WTC11 (cell line): ENCODE measurements around the gene ADAM17. TPM values are rescaled to one million over a fixed set of nuclear protein-coding genes. Genes with fewer than 3 reads are reported as not detected.

Experiments
- ATAC-seq: fragments of 200-7000 bp; cut with Tn5 transposase; 2 replicates; pipeline ENCODE4 v1.10.0; 2021; ENCODE audit warnings: mild to moderate bottlenecking, moderate library complexity
- CTCF ChIA-PET: fragments of 300-600 bp; sonication (Branson Sonifier 250); formaldehyde crosslinking; loops from one replicate; lab custom pipeline; 2021; ENCODE audit warnings: antibody characterized with exemption; lab: Charles Lee
- POLR2A ChIA-PET: fragments of 350-600 bp; sonication (Branson Sonifier 250); formaldehyde crosslinking; loops from one replicate; lab custom pipeline; 2021; ENCODE audit warnings: antibody characterized with exemption; lab: Charles Lee
- DNase-seq: peaks from one replicate; pipeline ENCODE4 v3.0.0; 2021; ENCODE audit warnings: low spot score
- H3K27ac Mint-ChIP-seq: 2 replicates; pipeline ENCODE4 v1.8.0; 2021; ENCODE audit warnings: mixed read lengths
- H3K27me3 Mint-ChIP-seq: 2 replicates; pipeline ENCODE4 v1.8.0; 2021; ENCODE audit warnings: low read depth, mild to moderate bottlenecking, moderate library complexity, mixed read lengths
- H3K36me3 Mint-ChIP-seq: 2 replicates; pipeline ENCODE4 v1.8.0; 2021; ENCODE audit warnings: mixed read lengths
- H3K4me1 Mint-ChIP-seq: 2 replicates; pipeline ENCODE4 v1.8.0; 2022; ENCODE audit warnings: mixed read lengths
- H3K4me3 Mint-ChIP-seq: 2 replicates; pipeline ENCODE4 v1.8.0; 2021; ENCODE audit warnings: mild to moderate bottlenecking, moderate library complexity, mixed read lengths
- H3K9me3 Mint-ChIP-seq: 2 replicates; pipeline ENCODE4 v1.8.0; 2021; ENCODE audit warnings: mixed read lengths
- ATF1 ChIP-seq: sonication (generic); formaldehyde crosslinking; IDR thresholded peaks from 2 replicates; pipeline ENCODE4 v1.8.1; 2023; ENCODE audit warnings: mild to moderate bottlenecking, moderate library complexity, missing genetic modification reagents
- CREM ChIP-seq: sonication (generic); formaldehyde crosslinking; IDR thresholded peaks from 2 replicates; pipeline ENCODE4 v1.8.1; 2022; ENCODE audit warnings: mild to moderate bottlenecking, missing genetic modification reagents, moderate library complexity
- ETV6 ChIP-seq: sonication (generic); formaldehyde crosslinking; IDR thresholded peaks from 2 replicates; pipeline ENCODE4 v1.8.1; 2022; ENCODE audit warnings: mild to moderate bottlenecking, missing genetic modification reagents
- FOXK1 ChIP-seq: sonication (generic); formaldehyde crosslinking; IDR thresholded peaks from 2 replicates; pipeline ENCODE4 v1.8.0; 2022; ENCODE audit warnings: mild to moderate bottlenecking, moderate library complexity, missing genetic modification reagents
- NFATC4 ChIP-seq: fragments of 250-450 bp; sonication (Bioruptor Pico); IDR thresholded peaks from 2 replicates; pipeline ENCODE4 v1.9.0; 2021; ENCODE audit warnings: mild to moderate bottlenecking
- NR1H2 ChIP-seq: sonication (generic); formaldehyde crosslinking; IDR thresholded peaks from 2 replicates; pipeline ENCODE4 v1.9.0; 2021; ENCODE audit warnings: mild to moderate bottlenecking, moderate library complexity, missing genetic modification reagents
- SOX15 ChIP-seq: fragments of 250-450 bp; sonication (Bioruptor Pico); IDR thresholded peaks from 2 replicates; pipeline ENCODE4 v1.9.0; 2021; ENCODE audit warnings: mild to moderate bottlenecking
- SP1 ChIP-seq: sonication (generic); formaldehyde crosslinking; conservative IDR thresholded peaks from 2 replicates; pipeline ENCODE4 v1.8.1; 2022; ENCODE audit warnings: missing genetic modification reagents
- TP53 ChIP-seq: sonication (generic); formaldehyde crosslinking; IDR thresholded peaks from 2 replicates; pipeline ENCODE4 v1.8.1; 2023; ENCODE audit warnings: mild to moderate bottlenecking, missing genetic modification reagents
- ZNF121 ChIP-seq: sonication (generic); formaldehyde crosslinking; IDR thresholded peaks from 2 replicates; pipeline ENCODE4 v1.8.0; 2023; ENCODE audit warnings: missing genetic modification reagents
- total RNA-seq: library from RNA; stranded (reverse); gene quantifications from 3 replicates; pipeline ENCODE4 v1.2.3, GENCODE V29; 2021
- TF ChIP-seq, protein P1 (sequence below): fragments of 200-600 bp; IDR thresholded peaks from 2 replicates; pipeline ENCODE4 v1.8.0; 2022; ENCODE audit warnings: antibody characterized with exemption
- TF ChIP-seq, protein P2 (sequence below): fragments of 250-450 bp; sonication (Bioruptor Pico); IDR thresholded peaks from 2 replicates; pipeline ENCODE4 v1.8.0; 2021; ENCODE audit warnings: mild to moderate bottlenecking
- TF ChIP-seq, protein P3 (sequence below): fragments of 250-450 bp; sonication (Bioruptor Pico); IDR thresholded peaks from 2 replicates; pipeline ENCODE4 v1.9.0; 2021; ENCODE audit warnings: mild to moderate bottlenecking
- TF ChIP-seq, protein P4 (sequence below): fragments of 250-450 bp; sonication (Bioruptor Pico); conservative IDR thresholded peaks from 2 replicates; pipeline ENCODE4 v1.9.0; 2021; ENCODE audit warnings: mild to moderate bottlenecking
- TF ChIP-seq, protein P5 (sequence below): sonication (generic); formaldehyde crosslinking; IDR thresholded peaks from 2 replicates; pipeline ENCODE4 v1.8.1; 2023; ENCODE audit warnings: mild to moderate bottlenecking, missing genetic modification reagents

The ADAM17 gene
- total RNA-seq, 1 experiment from 2014 or later: 25.9 TPM

DNA sequence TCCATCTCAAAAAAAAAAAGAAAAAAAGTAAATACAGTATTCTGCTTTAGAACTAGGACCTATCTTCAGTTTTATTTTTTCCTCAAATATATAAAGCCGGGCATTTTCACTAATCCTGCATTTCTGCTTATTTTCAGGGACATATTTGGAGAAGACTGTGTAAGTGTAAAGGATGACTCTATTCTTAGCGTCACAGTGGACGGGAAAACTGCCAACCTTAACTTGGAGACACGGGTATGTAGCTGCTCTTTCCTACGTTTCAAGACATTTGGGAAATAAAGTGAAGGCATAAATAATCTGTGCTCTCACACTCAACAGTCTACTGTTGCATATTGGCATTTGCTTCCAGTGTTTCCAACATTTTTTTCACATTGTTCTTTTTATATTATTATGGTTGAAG lies 84.4 kb downstream of the ADAM17 start:
- ATAC-seq (no peak), DNase-seq (no peak)
- no peak overlapping the region for H3K27ac Mint-ChIP-seq
- CTCF ChIA-PET: no interaction called here
- TF ChIP-seq CREM (CRISPR knock-in tag): no peak
- no peak for TF ChIP-seq ATF1 (CRISPR knock-in tag)
- H3K9me3 Mint-ChIP-seq: peaks cover under 1% of the 10 kb centered on the region
- H3K4me1 Mint-ChIP-seq: peaks cover 13% of the 10 kb centered on the region
- peaks cover 11% of the 10 kb centered on the region for H3K27me3 Mint-ChIP-seq
- peaks cover 29% of the 10 kb centered on the region for H3K36me3 Mint-ChIP-seq
- POLR2A ChIA-PET: no interaction called here
- no peak overlapping the region for H3K4me3 Mint-ChIP-seq

DNA sequence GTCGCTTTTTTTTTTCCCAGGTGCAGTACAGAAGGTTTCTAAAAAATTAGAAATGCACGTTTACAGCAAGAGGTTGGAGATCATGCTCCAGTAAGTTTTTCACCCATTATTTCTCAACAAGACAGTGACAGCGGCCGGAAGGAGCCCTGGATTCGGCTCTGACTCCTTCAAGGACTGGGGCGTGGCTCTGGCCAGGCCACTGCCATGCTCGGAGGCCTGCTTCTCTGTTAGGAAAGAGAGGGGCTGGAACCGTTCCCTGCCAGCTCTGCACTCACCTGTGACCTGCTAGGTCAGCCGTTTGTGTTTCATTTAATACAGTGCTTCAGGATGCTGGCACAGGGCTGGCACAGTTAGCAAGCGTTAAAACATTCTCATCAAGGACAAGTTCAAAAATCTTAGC lies 87.9 kb downstream of the ADAM17 start:
- no peaks in the 10 kb centered on the region for H3K9me3 Mint-ChIP-seq
- peaks cover 32% of the 10 kb centered on the region for H3K36me3 Mint-ChIP-seq
- POLR2A ChIA-PET: no interaction called here
- H3K27me3 Mint-ChIP-seq: no peaks in the 10 kb centered on the region
- no peak overlapping the region for H3K27ac Mint-ChIP-seq
- TF ChIP-seq, protein P1, sequence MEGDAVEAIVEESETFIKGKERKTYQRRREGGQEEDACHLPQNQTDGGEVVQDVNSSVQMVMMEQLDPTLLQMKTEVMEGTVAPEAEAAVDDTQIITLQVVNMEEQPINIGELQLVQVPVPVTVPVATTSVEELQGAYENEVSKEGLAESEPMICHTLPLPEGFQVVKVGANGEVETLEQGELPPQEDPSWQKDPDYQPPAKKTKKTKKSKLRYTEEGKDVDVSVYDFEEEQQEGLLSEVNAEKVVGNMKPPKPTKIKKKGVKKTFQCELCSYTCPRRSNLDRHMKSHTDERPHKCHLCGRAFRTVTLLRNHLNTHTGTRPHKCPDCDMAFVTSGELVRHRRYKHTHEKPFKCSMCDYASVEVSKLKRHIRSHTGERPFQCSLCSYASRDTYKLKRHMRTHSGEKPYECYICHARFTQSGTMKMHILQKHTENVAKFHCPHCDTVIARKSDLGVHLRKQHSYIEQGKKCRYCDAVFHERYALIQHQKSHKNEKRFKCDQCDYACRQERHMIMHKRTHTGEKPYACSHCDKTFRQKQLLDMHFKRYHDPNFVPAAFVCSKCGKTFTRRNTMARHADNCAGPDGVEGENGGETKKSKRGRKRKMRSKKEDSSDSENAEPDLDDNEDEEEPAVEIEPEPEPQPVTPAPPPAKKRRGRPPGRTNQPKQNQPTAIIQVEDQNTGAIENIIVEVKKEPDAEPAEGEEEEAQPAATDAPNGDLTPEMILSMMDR: no peak
- TF ChIP-seq FOXK1 (CRISPR knock-in tag): no peak
- TF ChIP-seq NFATC4: no peak
- TF ChIP-seq, protein P2, sequence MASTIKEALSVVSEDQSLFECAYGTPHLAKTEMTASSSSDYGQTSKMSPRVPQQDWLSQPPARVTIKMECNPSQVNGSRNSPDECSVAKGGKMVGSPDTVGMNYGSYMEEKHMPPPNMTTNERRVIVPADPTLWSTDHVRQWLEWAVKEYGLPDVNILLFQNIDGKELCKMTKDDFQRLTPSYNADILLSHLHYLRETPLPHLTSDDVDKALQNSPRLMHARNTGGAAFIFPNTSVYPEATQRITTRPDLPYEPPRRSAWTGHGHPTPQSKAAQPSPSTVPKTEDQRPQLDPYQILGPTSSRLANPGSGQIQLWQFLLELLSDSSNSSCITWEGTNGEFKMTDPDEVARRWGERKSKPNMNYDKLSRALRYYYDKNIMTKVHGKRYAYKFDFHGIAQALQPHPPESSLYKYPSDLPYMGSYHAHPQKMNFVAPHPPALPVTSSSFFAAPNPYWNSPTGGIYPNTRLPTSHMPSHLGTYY (CRISPR knock-in tag): no peak
- no peak for TF ChIP-seq SOX15 (CRISPR knock-in tag)
- TF ChIP-seq SP1 (CRISPR knock-in tag): no peak
- TF ChIP-seq NR1H2: no peak
- TF ChIP-seq, protein P3, sequence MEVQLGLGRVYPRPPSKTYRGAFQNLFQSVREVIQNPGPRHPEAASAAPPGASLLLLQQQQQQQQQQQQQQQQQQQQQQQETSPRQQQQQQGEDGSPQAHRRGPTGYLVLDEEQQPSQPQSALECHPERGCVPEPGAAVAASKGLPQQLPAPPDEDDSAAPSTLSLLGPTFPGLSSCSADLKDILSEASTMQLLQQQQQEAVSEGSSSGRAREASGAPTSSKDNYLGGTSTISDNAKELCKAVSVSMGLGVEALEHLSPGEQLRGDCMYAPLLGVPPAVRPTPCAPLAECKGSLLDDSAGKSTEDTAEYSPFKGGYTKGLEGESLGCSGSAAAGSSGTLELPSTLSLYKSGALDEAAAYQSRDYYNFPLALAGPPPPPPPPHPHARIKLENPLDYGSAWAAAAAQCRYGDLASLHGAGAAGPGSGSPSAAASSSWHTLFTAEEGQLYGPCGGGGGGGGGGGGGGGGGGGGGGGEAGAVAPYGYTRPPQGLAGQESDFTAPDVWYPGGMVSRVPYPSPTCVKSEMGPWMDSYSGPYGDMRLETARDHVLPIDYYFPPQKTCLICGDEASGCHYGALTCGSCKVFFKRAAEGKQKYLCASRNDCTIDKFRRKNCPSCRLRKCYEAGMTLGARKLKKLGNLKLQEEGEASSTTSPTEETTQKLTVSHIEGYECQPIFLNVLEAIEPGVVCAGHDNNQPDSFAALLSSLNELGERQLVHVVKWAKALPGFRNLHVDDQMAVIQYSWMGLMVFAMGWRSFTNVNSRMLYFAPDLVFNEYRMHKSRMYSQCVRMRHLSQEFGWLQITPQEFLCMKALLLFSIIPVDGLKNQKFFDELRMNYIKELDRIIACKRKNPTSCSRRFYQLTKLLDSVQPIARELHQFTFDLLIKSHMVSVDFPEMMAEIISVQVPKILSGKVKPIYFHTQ (CRISPR knock-in tag): no peak
- TF ChIP-seq, protein P4, sequence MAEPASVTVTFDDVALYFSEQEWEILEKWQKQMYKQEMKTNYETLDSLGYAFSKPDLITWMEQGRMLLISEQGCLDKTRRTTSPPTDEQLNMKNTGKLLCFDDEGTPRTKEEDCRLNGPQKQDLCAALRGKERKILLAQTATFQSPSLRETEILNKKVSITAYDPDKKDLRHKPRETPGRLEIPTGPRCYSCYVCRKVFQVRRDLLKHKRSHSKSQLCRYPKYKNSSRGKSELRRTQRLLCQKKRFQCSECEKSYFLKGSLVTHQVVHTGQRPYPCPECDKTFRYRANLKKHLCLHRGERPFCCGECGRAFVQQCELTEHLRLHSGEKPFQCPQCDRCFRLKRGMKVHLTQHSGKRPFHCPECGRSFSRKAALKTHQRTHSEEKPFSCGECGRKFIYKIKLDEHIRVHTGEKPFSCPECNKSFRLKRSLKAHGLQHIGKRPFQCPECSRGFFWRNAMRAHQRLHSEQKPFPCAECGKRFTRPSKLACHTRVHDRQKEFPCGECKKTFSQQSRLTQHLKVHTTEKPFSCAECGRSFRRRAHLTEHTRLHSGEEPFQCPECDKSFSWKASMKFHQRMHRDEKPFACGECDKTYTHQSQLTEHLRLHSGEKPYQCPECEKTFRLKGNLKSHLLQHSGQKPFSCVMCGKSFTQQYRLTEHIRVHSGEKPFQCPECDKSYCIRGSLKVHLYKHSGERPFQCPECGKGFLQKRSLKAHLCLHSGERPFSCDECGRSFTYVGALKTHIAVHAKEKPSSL: no peak
- TF ChIP-seq ETV6 (CRISPR knock-in tag): no peak
- peaks cover 5% of the 10 kb centered on the region for H3K4me1 Mint-ChIP-seq
- DNase-seq (no peak), ATAC-seq (no peak; the same call in 1 of the 2 replicates)
- CTCF ChIA-PET: no interaction called here
- H3K4me3 Mint-ChIP-seq: no peak overlapping the region

DNA sequence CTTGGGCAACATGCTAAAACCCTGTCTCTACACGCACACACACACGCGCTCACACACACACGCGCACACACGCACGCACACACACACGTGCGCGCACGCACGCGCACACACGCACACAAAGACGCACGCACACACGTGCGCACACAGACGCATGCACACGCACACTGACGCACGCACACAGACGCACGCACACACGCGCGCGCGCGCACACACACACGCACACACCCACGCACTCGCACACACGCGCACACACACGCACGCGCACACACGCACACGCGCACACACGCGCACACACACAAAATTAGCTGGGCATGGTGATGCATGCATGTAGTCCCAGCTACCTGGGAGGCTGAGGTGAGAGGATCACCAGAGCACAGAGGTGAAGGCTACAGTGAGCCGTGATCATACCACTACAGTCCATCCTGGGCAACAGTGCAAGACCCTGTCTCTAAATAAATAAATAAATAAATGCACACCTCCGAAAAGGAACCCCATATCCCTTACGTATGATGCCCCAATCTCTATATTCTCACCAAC lies 89.4 kb downstream of the ADAM17 start:
- no peak overlapping the region for H3K27ac Mint-ChIP-seq
- no peak for DNase-seq
- peaks cover 23% of the 10 kb centered on the region for H3K36me3 Mint-ChIP-seq
- H3K27me3 Mint-ChIP-seq: no peaks in the 10 kb centered on the region
- POLR2A ChIA-PET: interaction anchor here (0.6 kb wide), 1 partner anchor 287 kb away, joined by 3 read pairs; no protein-coding TSS in a partner anchor
- no peak overlapping the region for H3K4me3 Mint-ChIP-seq
- H3K4me1 Mint-ChIP-seq: peaks cover 6% of the 10 kb centered on the region
- CTCF ChIA-PET: no interaction called here
- TF ChIP-seq TP53 (CRISPR knock-in tag): no peak
- TF ChIP-seq ZNF121 (CRISPR knock-in tag): peak; percentile 47; the same call in 1 of the 2 replicates
- TF ChIP-seq, protein P5, sequence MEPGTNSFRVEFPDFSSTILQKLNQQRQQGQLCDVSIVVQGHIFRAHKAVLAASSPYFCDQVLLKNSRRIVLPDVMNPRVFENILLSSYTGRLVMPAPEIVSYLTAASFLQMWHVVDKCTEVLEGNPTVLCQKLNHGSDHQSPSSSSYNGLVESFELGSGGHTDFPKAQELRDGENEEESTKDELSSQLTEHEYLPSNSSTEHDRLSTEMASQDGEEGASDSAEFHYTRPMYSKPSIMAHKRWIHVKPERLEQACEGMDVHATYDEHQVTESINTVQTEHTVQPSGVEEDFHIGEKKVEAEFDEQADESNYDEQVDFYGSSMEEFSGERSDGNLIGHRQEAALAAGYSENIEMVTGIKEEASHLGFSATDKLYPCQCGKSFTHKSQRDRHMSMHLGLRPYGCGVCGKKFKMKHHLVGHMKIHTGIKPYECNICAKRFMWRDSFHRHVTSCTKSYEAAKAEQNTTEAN (CRISPR knock-in tag): peak; percentile 99
- TF ChIP-seq, all 79 proteins: peak for 2
- no peak for ATAC-seq
- H3K9me3 Mint-ChIP-seq: no peaks in the 10 kb centered on the region
